Thymus (tissue), 11 donors: Measurements from ENCODE around the gene APOO. TPM values are rescaled to one million over a fixed set of nuclear protein-coding genes. Genes with fewer than 3 reads are reported as not detected.

ENCODE experiments used
- DNase-seq, 9 donors: peaks; one replicate each; pipeline ENCODE4 v3.0.0-alpha.2; 2013; ENCODE audit warnings: low spot score in 9 of 9, low read depth in 6 of 9, missing footprints in 1 of 9
- H3K27ac ChIP-seq, 2 donors: one replicate each; pipeline ENCODE4 v1.5.1; 2013; ENCODE audit warnings: control low read depth in 1 of 2, low read depth in 1 of 2, low read length in 1 of 2, mild to moderate bottlenecking in 1 of 2, moderate library complexity in 1 of 2
- H3K27me3 ChIP-seq, 2 donors: one replicate each; pipeline ENCODE4 v1.5.1; 2013; ENCODE audit warnings: low read length in 1 of 2; ENCODE audit not compliant: control insufficient read depth in 2 of 2, insufficient read depth in 1 of 2
- H3K36me3 ChIP-seq, 2 donors: one replicate each; pipeline ENCODE4 v1.5.1; 2013; ENCODE audit warnings: low read length in 1 of 2, mild to moderate bottlenecking in 1 of 2, moderate library complexity in 1 of 2; ENCODE audit not compliant: control insufficient read depth in 2 of 2, insufficient read depth in 2 of 2
- H3K4me1 ChIP-seq, 2 donors: one replicate each; pipeline ENCODE4 v1.5.1; 2013; ENCODE audit warnings: low read length in 2 of 2; ENCODE audit not compliant: control insufficient read depth in 2 of 2, insufficient read depth in 2 of 2
- H3K4me3 ChIP-seq, 2 donors: one replicate each; pipeline ENCODE4 v1.5.1; 2013; ENCODE audit warnings: low read length in 2 of 2, control low read depth in 1 of 2, mild to moderate bottlenecking in 1 of 2
- H3K9me3 ChIP-seq, 2 donors: one replicate each; pipeline ENCODE4 v1.5.1; 2013; ENCODE audit warnings: low read length in 1 of 2, mild to moderate bottlenecking in 1 of 2; ENCODE audit not compliant: control insufficient read depth in 2 of 2, insufficient read depth in 1 of 2
- WGBS: extraction: QIAGEN DNeasy Blood & Tissue Kit; methylation state at CpG from one replicate; pipeline ENCODE4 v1.1.7; 2013; 5-methylcytosine and 5-hydroxymethylcytosine counted together
- polyA plus RNA-seq: library from polyadenylated mRNA; stranded (reverse); fragments of 200-250 nt; gene quantifications from one replicate; pipeline ENCODE4 v1.2.3, GENCODE V29; 2013
- total RNA-seq: library from RNA; stranded (reverse); fragments of 120-200 nt; gene quantifications from one replicate; pipeline ENCODE4 v1.2.4, GENCODE V29; 2013
- donor health status: healthy.

The APOO gene
- total and polyA plus RNA-seq, 2 donors = 16.6 to 24.6 TPM

DNA sequence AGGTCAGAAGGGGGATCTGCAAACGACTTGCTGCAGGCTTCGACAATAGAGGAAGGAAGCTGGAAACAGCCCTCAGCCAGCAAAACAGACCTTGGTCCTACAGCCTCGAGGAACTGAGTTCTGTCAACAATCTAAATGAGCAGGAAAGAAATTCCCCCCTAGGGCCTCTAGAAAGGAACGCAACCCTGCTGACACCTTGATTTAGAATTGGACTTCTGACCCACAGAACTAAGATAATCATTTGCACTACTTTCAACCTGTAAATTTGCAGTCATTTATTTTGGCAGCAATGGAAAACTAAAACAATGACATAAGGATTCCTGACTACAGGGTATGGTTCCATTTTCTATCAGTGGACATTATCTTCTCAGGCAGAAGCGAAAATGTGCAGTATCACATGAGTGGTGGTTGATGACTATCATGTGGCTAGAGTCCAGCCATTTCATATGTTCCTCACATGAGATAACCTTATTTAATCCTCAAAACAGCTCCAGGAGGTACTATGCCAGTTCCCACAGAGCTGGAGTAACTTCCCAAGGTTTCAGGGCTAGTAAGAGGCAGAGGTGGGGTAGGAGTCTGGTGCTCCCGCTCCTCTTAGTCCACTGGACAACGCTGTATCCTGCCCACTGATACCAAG is 63.1 kb downstream of the APOO start:
- 62% methylated on average over 7 of the region's 7 CpGs for WGBS
- no peaks in the 10 kb centered on the region for H3K4me1 ChIP-seq
- peak overlapping the region in 1 of 2 donors; percentile 37 for H3K27ac ChIP-seq
- H3K36me3 ChIP-seq = no peaks in the 10 kb centered on the region
- H3K27me3 ChIP-seq = no peaks in the 10 kb centered on the region
- no peaks in the 10 kb centered on the region for H3K9me3 ChIP-seq
- H3K4me3 ChIP-seq = no peak overlapping the region
- DNase-seq = no peak

DNA sequence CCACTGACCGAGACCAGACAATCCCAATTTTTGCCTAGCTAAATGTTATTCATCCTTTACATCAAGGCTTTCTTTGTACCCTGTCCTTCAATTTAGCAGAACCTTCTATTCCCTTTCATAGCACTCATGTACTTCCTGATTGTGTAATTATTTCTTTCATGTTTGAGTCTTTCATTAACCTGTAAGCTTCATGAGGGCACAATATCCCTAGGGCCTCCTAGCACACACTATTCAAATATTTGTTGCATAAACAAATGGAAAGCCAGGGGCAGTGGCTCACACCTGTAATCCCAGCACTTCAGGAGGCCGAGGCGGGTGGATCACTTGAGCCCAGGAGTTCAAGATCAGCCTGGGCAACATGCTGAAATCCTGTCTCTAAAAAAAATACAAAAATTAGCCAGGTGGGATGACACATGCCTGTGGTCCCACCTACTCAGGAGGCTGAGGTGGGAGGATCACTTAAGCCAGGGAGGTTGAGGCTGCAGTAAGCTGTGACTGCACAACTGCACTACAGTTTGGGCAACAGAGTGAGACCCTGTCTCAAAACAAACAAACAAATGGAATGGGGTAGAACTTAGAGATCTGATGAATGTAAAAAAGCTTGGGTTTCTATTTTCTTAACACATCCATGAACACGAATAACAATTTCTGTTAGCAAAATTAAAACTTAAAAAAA is 65.8 kb downstream of the APOO start:
- H3K9me3 ChIP-seq = no peaks in the 10 kb centered on the region
- no peak for DNase-seq
- no peak overlapping the region for H3K27ac ChIP-seq
- H3K4me3 ChIP-seq = no peak overlapping the region
- no peaks in the 10 kb centered on the region for H3K27me3 ChIP-seq
- over 99% methylated on average over 4 of the region's 4 CpGs for WGBS
- H3K36me3 ChIP-seq = no peaks in the 10 kb centered on the region
- no peaks in the 10 kb centered on the region for H3K4me1 ChIP-seq

DNA sequence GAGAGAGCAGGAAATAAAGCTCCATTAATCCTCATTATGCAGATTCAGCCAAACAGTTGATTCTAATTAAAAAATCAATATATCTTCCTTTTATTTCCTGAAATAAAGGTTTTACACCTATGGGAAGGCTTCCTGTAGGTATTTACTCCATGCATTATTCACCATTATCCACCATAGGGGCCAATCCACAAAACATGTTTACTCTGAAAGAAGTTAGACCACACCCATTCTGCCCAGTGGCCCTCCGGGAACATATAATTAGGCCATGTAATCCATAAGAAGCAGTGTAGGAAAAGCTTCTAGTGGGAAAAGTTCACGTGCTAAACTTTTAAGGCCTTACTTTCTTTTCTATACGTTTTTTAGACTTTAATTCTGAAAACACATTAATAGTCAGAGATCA is 67.1 kb downstream of the APOO start:
- H3K36me3 ChIP-seq = no peaks in the 10 kb centered on the region
- no peaks in the 10 kb centered on the region for H3K9me3 ChIP-seq
- no peaks in the 10 kb centered on the region for H3K4me1 ChIP-seq
- H3K27me3 ChIP-seq = no peaks in the 10 kb centered on the region
- 95% methylated on average over 3 of the region's 3 CpGs for WGBS
- DNase-seq = no peak
- H3K4me3 ChIP-seq = no peak overlapping the region
- H3K27ac ChIP-seq = no peak overlapping the region

DNA sequence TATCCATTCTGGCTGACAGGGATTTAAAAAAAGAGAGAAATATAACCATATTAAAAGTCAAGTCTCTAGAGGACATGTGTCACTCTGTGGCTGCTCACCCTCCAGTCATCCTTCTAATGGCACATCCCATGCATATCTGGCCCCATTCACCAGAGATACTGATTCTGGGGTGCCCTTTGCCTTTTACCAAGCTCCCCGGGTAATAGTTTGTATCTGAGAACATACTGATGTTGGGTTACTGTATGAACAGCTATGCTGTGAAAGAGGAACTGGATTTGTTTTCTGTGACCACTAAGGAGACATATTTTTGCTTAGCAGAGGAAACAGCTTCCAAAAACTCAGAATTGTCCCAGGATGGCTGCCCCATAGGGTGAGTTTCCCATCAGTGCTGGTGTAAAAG is 68.8 kb downstream of the APOO start:
- Histone ChIP-seq H3K36me3 (no peaks in the 10 kb centered on the region), H3K4me1 (no peaks in the 10 kb centered on the region), H3K9me3 (no peaks in the 10 kb centered on the region), H3K27ac (no peak overlapping the region), H3K4me3 (no peak overlapping the region), H3K27me3 (no peaks in the 10 kb centered on the region)
- WGBS = 59% methylated on average over 1 of the region's 1 CpG
- no peak for DNase-seq

DNA sequence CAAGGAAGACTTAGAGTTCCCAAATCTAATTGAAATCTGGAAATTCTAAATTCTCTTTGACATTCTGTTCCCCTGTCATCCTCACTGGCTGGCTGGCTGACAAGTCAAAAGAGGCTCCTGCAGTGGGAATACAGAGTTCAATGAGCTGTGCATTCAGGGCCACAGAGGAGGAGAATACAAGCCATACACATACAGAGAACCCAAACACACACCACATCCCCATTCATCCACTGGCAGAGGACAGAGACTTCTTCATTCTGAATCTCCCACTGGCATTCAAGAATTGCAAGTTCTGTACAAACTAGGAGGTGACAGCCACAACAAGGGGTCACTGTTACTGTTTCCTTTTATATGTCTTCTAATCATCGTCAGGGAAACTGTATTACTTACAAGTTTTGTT is 75.0 kb downstream of the APOO start:
- Histone ChIP-seq H3K4me3 (no peak overlapping the region), H3K27ac (no peak overlapping the region), H3K9me3 (no peaks in the 10 kb centered on the region), H3K4me1 (no peaks in the 10 kb centered on the region), H3K27me3 (no peaks in the 10 kb centered on the region), H3K36me3 (no peaks in the 10 kb centered on the region)
- WGBS = 88% methylated on average over 1 of the region's 1 CpG
- no peak for DNase-seq

DNA sequence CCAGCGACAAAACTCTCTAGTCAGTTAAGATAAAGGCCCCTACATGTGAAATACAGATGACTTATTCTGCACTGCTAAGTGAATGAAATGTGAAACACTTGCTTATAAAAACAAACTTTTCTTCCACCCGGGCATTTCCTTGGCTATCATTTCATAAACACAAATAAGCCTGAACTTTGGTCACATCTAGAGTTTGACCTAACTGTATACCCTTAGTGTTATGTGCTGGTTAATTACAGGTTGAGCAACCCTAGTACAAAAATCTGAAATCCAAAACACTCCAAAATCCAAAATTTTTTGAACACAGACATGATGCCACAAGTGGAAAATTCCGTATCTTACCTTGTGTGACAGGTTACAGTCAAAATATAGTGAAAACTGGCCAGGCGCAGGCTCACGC is 78.9 kb downstream of the APOO start:
- H3K36me3 ChIP-seq = no peaks in the 10 kb centered on the region
- no peaks in the 10 kb centered on the region for H3K27me3 ChIP-seq
- no peak overlapping the region for H3K4me3 ChIP-seq
- 96% methylated on average over 5 of the region's 5 CpGs for WGBS
- H3K4me1 ChIP-seq = no peaks in the 10 kb centered on the region
- DNase-seq = no peak
- no peaks in the 10 kb centered on the region for H3K9me3 ChIP-seq
- H3K27ac ChIP-seq = no peak overlapping the region

DNA sequence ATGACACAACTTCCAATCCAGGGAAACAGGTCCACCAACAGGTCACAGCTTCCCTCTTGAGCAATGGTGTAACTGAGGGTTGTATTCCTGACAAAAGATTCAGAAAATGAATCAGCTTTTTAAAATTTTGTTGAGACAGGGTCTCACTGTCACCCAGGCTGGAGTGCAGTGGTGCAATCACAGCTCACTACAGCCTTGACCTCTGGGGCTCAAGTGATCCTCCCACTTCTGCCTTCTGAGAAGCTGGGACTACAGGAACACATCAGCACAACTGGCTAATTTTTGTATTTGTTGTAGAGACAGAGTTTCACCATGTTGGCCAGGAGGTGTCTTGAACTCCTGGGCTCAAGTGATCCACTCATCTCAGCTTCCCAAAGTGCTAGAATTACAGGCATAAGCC is 81.1 kb downstream of the APOO start:
- H3K36me3 ChIP-seq = no peaks in the 10 kb centered on the region
- DNase-seq = no peak
- no peak overlapping the region for H3K27ac ChIP-seq
- H3K9me3 ChIP-seq = no peaks in the 10 kb centered on the region
- no peaks in the 10 kb centered on the region for H3K27me3 ChIP-seq
- no peak overlapping the region for H3K4me3 ChIP-seq
- H3K4me1 ChIP-seq = no peaks in the 10 kb centered on the region

DNA sequence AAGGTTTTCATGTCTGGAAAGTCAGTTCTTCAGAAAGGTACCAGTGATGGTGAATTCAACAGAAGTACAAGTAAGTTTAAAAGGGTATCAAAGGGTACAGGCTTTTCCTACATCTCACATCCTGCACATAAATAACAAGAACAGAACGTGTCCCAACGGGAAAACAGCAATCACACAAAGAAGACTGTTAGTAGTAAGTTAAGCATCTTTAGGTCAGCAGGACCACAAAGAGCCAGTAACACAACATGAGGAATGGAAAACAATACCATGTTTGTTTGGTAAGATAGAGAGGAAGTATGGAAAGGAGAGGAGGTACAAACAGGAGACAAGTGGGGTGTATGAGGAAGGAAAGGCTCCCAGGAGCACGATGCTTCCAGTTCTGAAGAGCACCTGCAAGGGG is 81.5 kb downstream of the APOO start:
- Histone ChIP-seq H3K4me1 (no peaks in the 10 kb centered on the region), H3K36me3 (no peaks in the 10 kb centered on the region), H3K27ac (no peak overlapping the region), H3K9me3 (no peaks in the 10 kb centered on the region), H3K27me3 (no peaks in the 10 kb centered on the region), H3K4me3 (no peak overlapping the region)
- no peak for DNase-seq
- 84% methylated on average over 3 of the region's 3 CpGs for whole genome bisulfite sequencing

DNA sequence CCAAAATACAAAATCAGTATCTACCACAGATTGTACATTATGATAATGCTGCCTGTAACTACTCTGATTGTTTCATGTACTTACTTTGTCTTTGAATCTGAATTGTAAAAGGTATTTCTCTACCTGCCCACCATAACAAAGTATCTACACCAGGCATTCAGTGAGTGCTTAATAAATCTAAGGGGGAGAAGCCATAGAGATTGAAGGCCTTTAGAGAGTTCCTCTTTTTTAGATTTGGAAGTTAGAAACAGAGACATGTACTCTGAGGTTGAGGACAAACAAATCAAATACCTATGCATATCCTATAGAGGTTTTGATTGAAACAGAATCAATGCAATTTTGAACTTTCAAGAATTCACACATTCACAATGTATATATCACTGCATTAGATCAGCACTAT is 82.1 kb downstream of the APOO start:
- no peak overlapping the region for H3K27ac ChIP-seq
- no peaks in the 10 kb centered on the region for H3K27me3 ChIP-seq
- no peak overlapping the region for H3K4me3 ChIP-seq
- DNase-seq = no peak
- H3K9me3 ChIP-seq = no peaks in the 10 kb centered on the region
- no peaks in the 10 kb centered on the region for H3K36me3 ChIP-seq
- H3K4me1 ChIP-seq = no peaks in the 10 kb centered on the region
